D721Med (cell line): Measurements from ENCODE around the gene MANSC1.

Experiments
- DNase-seq: peaks from one replicate; pipeline ENCODE4 v3.0.0; 2011; ENCODE audit warnings: low spot score; ENCODE audit not compliant: insufficient read length
- FAIRE-seq: peaks from 2 replicates; lab custom pipeline; 2011; peaks lifted over from hg19 to GRCh38; lab: Jason Lieb, UNC
- CTCF ChIP-seq: IDR thresholded peaks from 2 replicates; pipeline ENCODE4 v1.5.1; 2012; ENCODE audit warnings: mild to moderate bottlenecking, control low read depth; ENCODE audit not compliant: insufficient read depth; ENCODE audit errors: missing control alignments

MANSC1 gene

GRCh38 chr12:12349711-12350665 lies at the start of gene MANSC1:
Gene MANSC1, minus strand, starts transcription at chr12:12350242. Its CDS starts 6,928 bp downstream, at chr12:12343314.
- FAIRE-seq (no peak), DNase-seq (no peak)
- TF ChIP-seq CTCF: no peak

- TF ChIP-seq CTCF: no peak
- DNase-seq (no peak), FAIRE-seq (no peak)
These were observed 49.1 kb upstream of the MANSC1 start for GRCh38 chr12:12399161-12399560.

GRCh38 chr12:12398026-12398859 lies 48.2 kb upstream of the MANSC1 start:
- no peak for DNase-seq
- no peak for FAIRE-seq
- no peak for TF ChIP-seq CTCF

GRCh38 chr12:12397184-12397583 lies 47.1 kb upstream of the MANSC1 start:
- FAIRE-seq: no peak
- no peak for DNase-seq
- TF ChIP-seq CTCF: no peak

GRCh38 chr12:12396694-12397093 lies 46.7 kb upstream of the MANSC1 start:
- DNase-seq: no peak
- FAIRE-seq: no peak
- no peak for TF ChIP-seq CTCF

- no peak for DNase-seq
- no peak for FAIRE-seq
- TF ChIP-seq CTCF: no peak
These were observed 43.1 kb upstream of the MANSC1 start for GRCh38 chr12:12393171-12393570.
